HG02678 (cell line): ENCODE measurements around the gene PLA1A.
"Not testable (repeated sequence)": the region's sequence is repeated elsewhere in the genome, so short reads cannot be mapped to it uniquely, and the experiment has no call there.

Experiments used
- ATAC-seq: cut with Tn5 transposase; IDR thresholded peaks from one replicate; pipeline ENCODE4 v1.9.1; 2021; ENCODE audit warnings: mild to moderate bottlenecking, moderate library complexity; ENCODE audit not compliant: unreplicated experiment

The PLA1A gene

GRCh38 chr3:119662604-119663373 lies 65.1 kb downstream of the PLA1A start:
- no peak for ATAC-seq

DNA sequence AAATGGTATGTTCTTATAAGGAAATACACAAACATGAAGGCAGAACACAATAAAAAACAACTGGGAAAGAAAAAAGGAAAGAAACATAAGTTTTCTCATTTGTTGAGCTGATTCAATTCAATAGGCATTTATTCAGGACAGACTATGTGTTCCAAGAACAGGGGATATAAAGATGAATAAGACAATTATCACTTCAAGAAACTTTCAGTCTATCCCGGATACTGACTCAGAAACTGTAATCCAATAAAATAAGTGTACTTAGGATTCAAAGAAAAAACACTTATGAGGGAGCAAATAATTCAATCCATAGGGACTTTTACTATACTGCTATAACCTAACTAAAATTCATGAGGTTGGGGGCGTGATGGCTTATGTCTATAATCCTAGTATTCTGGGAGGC lies 66.2 kb downstream of the PLA1A start:
- no peak for ATAC-seq

GRCh38 chr3:119664370-119664769 lies 66.7 kb downstream of the PLA1A start:
- ATAC-seq: no peak

DNA sequence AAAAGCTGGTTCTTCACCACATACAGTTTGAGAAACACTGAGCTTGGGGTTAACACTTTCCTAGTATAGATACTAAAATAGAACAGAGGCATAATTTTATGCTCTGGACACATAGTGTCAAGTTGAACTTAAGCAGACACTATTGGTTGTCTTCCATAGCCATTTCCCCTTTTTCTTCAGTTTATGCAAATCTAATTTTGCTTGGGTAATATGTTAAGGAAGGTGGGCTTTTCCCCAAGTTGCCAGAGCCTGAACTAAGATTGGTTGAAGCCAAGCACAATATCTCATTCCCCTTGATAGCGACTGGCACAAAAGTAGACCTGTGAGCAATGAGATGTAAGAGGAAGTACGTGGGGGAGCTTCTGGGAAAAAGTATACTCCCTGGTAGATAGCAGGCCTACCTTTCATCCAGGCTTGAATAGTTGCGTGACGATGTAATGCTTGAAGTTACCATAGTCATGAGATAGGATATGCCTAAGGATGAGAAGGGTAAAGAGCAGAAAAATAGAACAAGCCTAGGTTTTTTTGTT lies 67.2 kb downstream of the PLA1A start:
- no peak for ATAC-seq

- no peak for ATAC-seq
Observed at GRCh38 chr3:119665954-119666559, 68.4 kb downstream of the PLA1A start.

GRCh38 chr3:119669906-119670570 lies 72.4 kb downstream of the PLA1A start:
- ATAC-seq: no peak

DNA sequence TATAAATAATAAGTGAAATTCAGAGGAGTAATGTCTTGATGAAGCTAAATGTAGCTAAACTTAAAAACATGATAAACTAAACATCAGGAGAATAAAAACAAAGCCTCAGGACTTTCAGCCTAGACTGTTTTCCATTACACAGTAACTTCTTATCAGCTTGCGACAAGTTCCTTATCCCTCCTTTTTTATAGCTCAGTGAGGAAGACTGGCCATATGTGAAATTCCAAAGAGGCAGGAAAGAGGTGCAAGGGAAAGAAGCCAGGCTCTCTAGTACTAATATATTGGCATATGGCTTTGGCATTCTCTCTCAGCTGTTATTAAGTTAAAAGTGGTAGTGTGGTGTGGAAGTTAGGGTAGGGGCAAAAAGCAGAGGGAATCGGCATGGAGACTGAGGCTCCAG lies 75.1 kb downstream of the PLA1A start:
- ATAC-seq: no peak

DNA sequence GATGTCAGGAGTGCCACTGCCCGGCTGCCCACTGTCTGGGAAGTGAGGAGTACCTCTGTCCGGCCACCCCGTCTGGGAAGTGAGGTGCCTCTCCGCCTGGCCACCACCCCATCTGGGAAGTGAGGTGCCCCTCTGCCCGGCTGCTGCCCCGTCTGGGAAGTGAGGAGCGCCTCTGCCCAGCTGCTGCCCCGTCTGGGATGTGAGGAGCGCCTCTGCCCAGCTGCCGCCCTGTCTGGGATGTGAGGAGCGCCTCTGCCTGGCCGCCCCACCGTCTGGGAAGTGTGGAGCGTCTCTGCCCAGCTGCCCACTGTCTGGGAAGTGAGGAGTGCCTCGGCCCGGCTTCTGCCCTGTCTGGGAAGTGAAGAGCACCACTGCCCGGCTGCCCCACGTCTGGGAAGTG lies 76.2 kb downstream of the PLA1A start:
- no peak for ATAC-seq

GRCh38 chr3:119675188-119675874 lies 77.6 kb downstream of the PLA1A start:
- ATAC-seq: no peak

DNA sequence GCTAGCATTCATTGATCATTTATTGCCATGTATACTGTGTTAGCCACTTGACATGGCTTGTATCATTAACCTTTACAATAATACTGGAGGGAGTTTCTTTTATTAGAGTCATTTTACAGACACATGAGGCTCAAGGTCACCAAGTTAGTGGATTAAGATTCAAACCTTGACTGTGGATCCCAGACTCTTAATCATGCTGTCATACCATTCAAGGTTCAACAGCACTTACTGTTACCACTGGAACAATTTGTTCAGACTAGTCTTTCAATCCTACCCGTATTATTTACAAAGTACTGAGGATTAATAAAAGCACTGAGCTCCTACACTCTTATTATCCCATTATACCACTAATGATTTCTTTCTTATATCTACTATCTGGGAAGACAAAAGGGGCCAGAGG lies 78.3 kb downstream of the PLA1A start:
- no peak for ATAC-seq

GRCh38 chr3:119676771-119677640 lies 79.3 kb downstream of the PLA1A start, which contains the start of gene COX17:
COX17 (minus strand) TSS chr3:119677406; CDS start chr3:119677310, 96 bp downstream.
- peak; percentile 88 for ATAC-seq

DNA sequence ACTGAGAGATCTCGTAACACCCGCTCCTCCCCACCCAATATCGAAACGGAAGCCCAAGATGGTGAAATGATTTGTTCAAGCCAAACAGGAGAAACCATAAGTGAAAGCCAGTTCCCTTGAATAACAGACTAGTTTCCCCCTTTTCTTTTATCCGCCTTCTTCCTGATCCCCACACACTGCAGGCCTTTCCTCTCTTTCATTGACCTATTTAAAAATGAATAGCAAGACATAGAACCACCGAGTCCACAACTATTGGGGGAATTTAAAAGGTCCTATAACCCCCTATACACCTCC lies 79.9 kb downstream of the PLA1A start:
- no peak for ATAC-seq

DNA sequence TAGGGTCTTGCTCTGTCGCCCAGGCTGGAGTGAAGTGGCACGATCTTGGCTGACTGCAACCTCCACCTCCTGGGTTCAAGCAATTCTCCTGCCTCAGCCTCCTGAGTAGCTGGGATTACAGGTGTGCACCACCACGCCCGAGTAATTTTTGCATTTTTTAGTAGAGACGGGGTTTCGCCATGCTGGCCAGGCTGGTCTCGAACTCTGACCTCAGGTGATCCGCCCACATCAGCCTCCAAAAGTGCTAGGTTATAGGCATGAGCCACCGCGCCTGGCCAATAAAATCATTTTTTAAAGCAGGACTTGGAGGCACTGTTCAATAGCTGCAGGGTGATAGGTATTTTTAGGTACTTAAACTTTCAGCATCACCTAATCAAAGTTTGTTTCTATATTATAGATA lies 80.5 kb downstream of the PLA1A start:
- ATAC-seq: not testable (repeated sequence)
